ENCODE results near the gene SUSD3. TPM values are rescaled to one million over a fixed set of nuclear protein-coding genes. Genes with fewer than 3 reads are reported as not detected.
A peak's percentile ranks its signal among the peaks of the same experiment; 100 is the strongest.

The SUSD3 gene
- polyA plus RNA-seq, 6 donors from 2014 or later: 35.3 to 70.1 (median 52.5) TPM

DNA sequence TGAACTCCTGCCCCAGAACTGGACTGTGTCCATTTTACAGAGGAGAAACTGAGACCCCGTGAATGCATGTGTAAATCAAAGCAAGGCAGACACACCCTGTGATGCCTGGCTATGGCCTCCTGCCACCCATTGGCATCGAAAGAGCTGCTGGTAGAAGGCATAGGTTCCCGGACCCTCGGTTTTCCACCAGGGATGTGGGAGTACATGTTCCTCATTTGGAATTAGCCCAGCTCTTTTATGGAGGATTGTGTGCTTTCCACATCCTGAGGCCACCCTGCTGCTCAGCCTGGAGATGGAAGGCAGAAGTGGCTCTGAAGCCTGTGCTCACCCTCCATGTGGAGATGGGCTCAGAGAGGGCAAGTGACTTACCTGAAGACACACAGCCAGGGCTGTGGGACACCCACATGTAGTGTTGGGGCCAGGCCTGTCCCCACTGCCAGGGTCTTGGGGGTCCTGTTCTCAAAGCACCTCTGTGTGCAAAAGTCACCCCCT lies 2.8 kb downstream of the SUSD3 start:
- ATAC-seq (ENCODE audit: low read depth in 2 of 2): no peak
- no peak for DNase-seq
- Mint-ChIP-seq H3K9me3 (no peaks in the 10 kb centered on the region), H3K27me3 (no peaks in the 10 kb centered on the region), H3K36me3 (no peaks in the 10 kb centered on the region), H3K4me1 (peaks cover 67 to 90% (median 77%) of the 10 kb centered on the region in 3 donors), H3K27ac (peak overlapping the region; percentile 97 to 99 (median 98)), H3K4me3 (peak overlapping the region; percentile 86 to 96 (median 92))

DNA sequence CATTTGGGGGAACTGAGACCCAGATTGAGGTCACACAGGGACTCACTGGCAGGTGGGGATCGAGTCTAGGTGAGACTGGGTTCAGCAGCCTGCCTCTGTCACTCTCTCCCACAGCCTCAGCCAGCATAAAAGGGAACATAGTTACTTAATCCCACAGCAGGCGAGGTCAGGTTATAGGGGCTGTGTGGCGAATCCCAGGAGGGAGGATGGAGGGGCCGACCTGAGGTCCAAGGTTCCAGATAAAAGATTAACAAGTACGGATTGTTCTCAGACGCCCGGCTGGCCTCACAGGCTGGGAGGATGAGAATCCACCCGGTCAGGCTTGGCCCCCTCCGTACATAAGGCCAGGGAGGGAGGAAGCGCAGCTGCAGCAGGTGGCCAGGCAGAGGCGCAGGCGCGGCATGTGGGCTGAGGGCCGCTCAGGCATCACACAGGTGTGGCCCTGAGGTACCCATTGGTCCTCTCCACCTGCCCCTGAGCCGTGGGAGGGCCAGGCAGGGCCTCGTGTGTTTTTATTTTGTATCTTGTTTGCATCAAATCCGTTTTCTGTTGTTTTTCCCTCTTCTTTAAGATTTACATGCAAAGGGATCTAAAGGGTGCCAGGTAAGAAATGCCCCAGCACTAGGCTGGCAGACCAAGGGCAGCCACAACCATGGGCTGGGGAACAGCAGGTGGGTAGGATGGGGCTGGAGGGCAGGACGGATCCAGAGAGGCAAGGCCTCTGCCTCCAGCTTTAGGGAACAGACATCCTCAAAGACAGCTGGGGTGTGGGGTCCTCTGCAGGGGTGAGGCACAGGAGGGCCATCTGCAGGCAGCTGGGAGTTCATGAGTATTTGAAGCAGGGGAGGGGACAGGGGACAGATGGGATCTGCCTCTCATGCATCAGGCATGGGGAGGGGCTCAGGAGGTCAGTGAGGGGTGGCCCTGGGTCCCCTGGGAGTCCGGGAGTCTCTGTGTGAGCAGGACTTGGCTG lies 3.6 kb downstream of the SUSD3 start:
- ATAC-seq (ENCODE audit: low read depth in 2 of 2): peak; percentile 28 to 41
- Mint-ChIP-seq H3K4me3 (peak overlapping the region; percentile 86 to 96 (median 92)), H3K4me1 (peaks cover 70 to 84% (median 80%) of the 10 kb centered on the region in 3 donors), H3K27ac (peak overlapping the region; percentile 97 to 99 (median 98)), H3K36me3 (no peaks in the 10 kb centered on the region), H3K9me3 (no peaks in the 10 kb centered on the region), H3K27me3 (no peaks in the 10 kb centered on the region)
- peak; percentile 65 for DNase-seq

- DNase-seq (peak; percentile 81), ATAC-seq (ENCODE audit: low read depth in 2 of 2) (peak; percentile 88 to 89)
- Mint-ChIP-seq H3K4me1 (peaks cover 56 to 73% (median 67%) of the 10 kb centered on the region in 3 donors), H3K27ac (peak overlapping the region; percentile 97 to 100 (median 98)), H3K9me3 (no peaks in the 10 kb centered on the region), H3K4me3 (peak overlapping the region; percentile 73 to 94 (median 90)), H3K27me3 (no peaks in the 10 kb centered on the region), H3K36me3 (no peaks in the 10 kb centered on the region)
These were observed 6.1 kb downstream of the SUSD3 start for GRCh38 chr9:93064392-93065134.

GRCh38 chr9:93065135-93065720 lies 6.7 kb downstream of the SUSD3 start:
- ATAC-seq (ENCODE audit: low read depth in 2 of 2): no peak
- Mint-ChIP-seq H3K36me3 (no peaks in the 10 kb centered on the region), H3K9me3 (no peaks in the 10 kb centered on the region), H3K27me3 (no peaks in the 10 kb centered on the region), H3K27ac (peak overlapping the region in 5 of 6 donors; percentile 97 to 100 (median 98)), H3K4me3 (peak overlapping the region in 6 of 8 donors; percentile 83 to 94 (median 90)), H3K4me1 (peaks cover 53 to 66% (median 62%) of the 10 kb centered on the region in 3 donors)
- DNase-seq: no peak

DNA sequence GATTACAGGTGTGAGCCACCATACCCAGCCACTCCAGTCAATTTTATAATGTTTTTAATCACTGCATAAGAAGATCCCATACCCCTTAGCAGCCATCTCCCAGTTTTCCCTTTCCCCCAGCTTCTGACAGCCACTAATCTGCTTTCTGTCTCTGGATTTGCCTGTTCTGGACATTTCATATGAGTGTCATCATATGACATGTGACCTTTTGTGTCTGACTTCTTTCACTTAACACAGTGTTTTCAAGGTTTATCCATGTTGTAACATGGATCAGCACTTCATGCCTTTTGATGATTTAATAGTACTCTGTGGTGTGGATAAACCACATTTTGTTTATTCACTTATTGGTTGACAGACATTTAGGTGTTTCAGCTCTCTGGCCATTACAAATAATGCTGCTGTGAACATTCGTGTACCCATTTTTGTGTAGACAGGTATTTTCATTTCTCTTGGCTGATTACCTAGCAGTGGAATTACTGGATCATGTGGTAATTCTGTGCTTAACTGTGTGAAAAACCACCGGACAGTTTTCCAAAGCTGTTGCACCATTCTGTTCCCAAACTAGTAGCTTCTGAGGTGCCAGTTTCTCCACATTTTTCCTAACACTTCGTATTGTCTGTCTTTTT lies 8.6 kb downstream of the SUSD3 start:
- peaks cover 3 to 8% of the 10 kb centered on the region in 2 donors for H3K36me3 Mint-ChIP-seq
- no peaks in the 10 kb centered on the region for H3K9me3 Mint-ChIP-seq
- DNase-seq: no peak
- no peaks in the 10 kb centered on the region for H3K27me3 Mint-ChIP-seq
- peak overlapping the region in 1 of 8 donors; percentile 53 for H3K4me3 Mint-ChIP-seq
- peaks cover 41 to 51% (median 50%) of the 10 kb centered on the region in 3 donors for H3K4me1 Mint-ChIP-seq
- ATAC-seq (ENCODE audit: low read depth in 2 of 2): no peak
- peak overlapping the region in 4 of 6 donors; percentile 40 to 67 (median 51) for H3K27ac Mint-ChIP-seq

DNA sequence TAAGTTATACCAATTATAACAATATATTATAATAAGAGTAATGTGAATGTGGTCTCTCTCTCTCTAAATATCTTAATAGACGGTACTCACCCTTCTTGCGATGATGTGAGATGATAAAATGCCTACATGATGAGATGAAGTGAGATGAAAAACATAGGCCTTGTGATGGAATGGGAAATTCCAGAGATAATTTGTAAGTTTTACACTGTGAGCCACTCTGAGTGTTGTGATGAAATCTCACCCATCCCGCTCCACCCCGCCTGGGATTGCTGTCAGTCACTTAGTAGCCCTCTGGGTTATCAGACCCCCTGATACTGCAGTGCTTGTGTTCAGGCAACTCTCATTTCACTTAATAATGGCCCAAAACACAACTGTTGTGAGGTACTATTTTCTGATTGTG lies 10.5 kb downstream of the SUSD3 start:
- peaks cover 3 to 8% of the 10 kb centered on the region in 2 donors for H3K36me3 Mint-ChIP-seq
- no peaks in the 10 kb centered on the region for H3K27me3 Mint-ChIP-seq
- no peaks in the 10 kb centered on the region for H3K9me3 Mint-ChIP-seq
- ATAC-seq (ENCODE audit: low read depth in 2 of 2): no peak
- H3K4me1 Mint-ChIP-seq: peaks cover 36 to 46% (median 42%) of the 10 kb centered on the region in 3 donors
- no peak overlapping the region for H3K27ac Mint-ChIP-seq
- no peak overlapping the region for H3K4me3 Mint-ChIP-seq
- no peak for DNase-seq

GRCh38 chr9:93071464-93071863 lies 13.0 kb downstream of the SUSD3 start:
- H3K9me3 Mint-ChIP-seq: no peaks in the 10 kb centered on the region
- no peaks in the 10 kb centered on the region for H3K27me3 Mint-ChIP-seq
- peaks cover 3 to 8% of the 10 kb centered on the region in 2 donors for H3K36me3 Mint-ChIP-seq
- H3K27ac Mint-ChIP-seq: peak overlapping the region in 3 of 6 donors; percentile 22 to 47 (median 47)
- H3K4me1 Mint-ChIP-seq: peaks cover 16 to 34% (median 20%) of the 10 kb centered on the region in 3 donors
- DNase-seq (no peak), ATAC-seq (ENCODE audit: low read depth in 2 of 2) (no peak)
- H3K4me3 Mint-ChIP-seq: no peak overlapping the region

- H3K36me3 Mint-ChIP-seq: peaks cover 3 to 8% of the 10 kb centered on the region in 2 donors
- DNase-seq (no peak), ATAC-seq (ENCODE audit: low read depth in 2 of 2) (no peak)
- H3K27me3 Mint-ChIP-seq: no peaks in the 10 kb centered on the region
- no peak overlapping the region for H3K4me3 Mint-ChIP-seq
- H3K27ac Mint-ChIP-seq: peak overlapping the region in 1 of 6 donors; percentile 14
- H3K4me1 Mint-ChIP-seq: peaks cover 13 to 34% (median 20%) of the 10 kb centered on the region in 3 donors
- H3K9me3 Mint-ChIP-seq: no peaks in the 10 kb centered on the region
These were observed 13.9 kb downstream of the SUSD3 start for GRCh38 chr9:93072383-93072795.

DNA sequence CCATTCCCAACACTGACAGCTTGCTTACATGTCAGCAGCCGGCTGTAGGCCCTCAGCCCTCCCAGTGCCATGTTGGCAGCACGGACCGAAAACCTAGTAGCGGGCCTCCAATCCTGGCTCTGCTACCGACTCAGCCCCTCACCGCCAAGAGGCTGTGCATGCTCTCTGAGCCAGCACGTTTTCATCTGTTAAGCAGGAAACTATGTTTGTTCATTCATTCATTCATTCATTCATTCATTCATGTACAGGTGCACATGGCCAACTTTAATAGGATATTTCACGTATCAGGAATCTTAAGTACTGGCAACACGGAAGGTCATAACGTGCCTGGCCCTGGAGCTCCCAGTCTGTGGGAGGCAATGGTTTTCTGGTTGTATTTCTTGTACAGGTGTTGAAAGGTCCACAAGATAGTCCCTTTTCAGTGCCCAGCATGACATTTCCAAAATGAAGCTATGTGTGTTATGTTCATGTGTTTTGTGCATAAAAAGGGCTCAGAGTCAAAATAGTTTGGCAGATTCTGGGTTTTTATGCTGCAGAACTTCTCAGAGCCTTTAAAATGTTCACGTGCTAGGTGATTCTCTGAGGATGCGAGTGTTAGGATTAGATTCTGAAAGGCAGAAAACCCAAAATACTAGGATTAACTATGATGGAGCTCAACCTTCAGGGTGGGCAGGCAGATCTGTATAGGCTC lies 17.7 kb downstream of the SUSD3 start:
- ATAC-seq (ENCODE audit: low read depth in 2 of 2) (no peak), DNase-seq (no peak)
- Mint-ChIP-seq H3K36me3 (peaks cover 0 to 11% of the 10 kb centered on the region in 2 donors), H3K4me1 (peaks cover 14 to 22% (median 15%) of the 10 kb centered on the region in 3 donors), H3K27ac (peak overlapping the region in 1 of 6 donors; percentile 7), H3K27me3 (no peaks in the 10 kb centered on the region), H3K9me3 (no peaks in the 10 kb centered on the region), H3K4me3 (no peak overlapping the region)

GRCh38 chr9:93076792-93077128 lies 18.3 kb downstream of the SUSD3 start:
- H3K27me3 Mint-ChIP-seq: no peaks in the 10 kb centered on the region
- peaks cover 5 to 9% of the 10 kb centered on the region in 2 donors for H3K36me3 Mint-ChIP-seq
- H3K9me3 Mint-ChIP-seq: no peaks in the 10 kb centered on the region
- no peak overlapping the region for H3K4me3 Mint-ChIP-seq
- H3K27ac Mint-ChIP-seq: no peak overlapping the region
- DNase-seq (no peak), ATAC-seq (ENCODE audit: low read depth in 2 of 2) (no peak)
- H3K4me1 Mint-ChIP-seq: peaks cover 12 to 22% (median 15%) of the 10 kb centered on the region in 3 donors

GRCh38 chr9:93077367-93077766 lies 18.9 kb downstream of the SUSD3 start:
- Mint-ChIP-seq H3K27me3 (no peaks in the 10 kb centered on the region), H3K4me1 (peaks cover 11 to 21% (median 15%) of the 10 kb centered on the region in 3 donors), H3K36me3 (peaks cover 5 to 9% of the 10 kb centered on the region in 2 donors), H3K4me3 (no peak overlapping the region), H3K27ac (peak overlapping the region in 1 of 6 donors; percentile 59), H3K9me3 (no peaks in the 10 kb centered on the region)
- no peak for ATAC-seq (ENCODE audit: low read depth in 2 of 2)
- DNase-seq: no peak

GRCh38 chr9:93077811-93078210 lies 19.3 kb downstream of the SUSD3 start:
- Mint-ChIP-seq H3K36me3 (peaks cover 5 to 9% of the 10 kb centered on the region in 2 donors), H3K4me1 (peaks cover 7 to 17% (median 11%) of the 10 kb centered on the region in 3 donors), H3K4me3 (no peak overlapping the region), H3K9me3 (no peaks in the 10 kb centered on the region), H3K27ac (no peak overlapping the region), H3K27me3 (no peaks in the 10 kb centered on the region)
- ATAC-seq (ENCODE audit: low read depth in 2 of 2) (no peak), DNase-seq (no peak)
